NT2/D1 (cell line): ENCODE data around the gene PDE6A.

ENCODE experiments used
- DNase-seq: peaks from one replicate; pipeline ENCODE4 v3.0.0-alpha.2; 2011; ENCODE audit warnings: low read depth, low spot score
- H3K27me3 ChIP-seq: 2 replicates; pipeline ENCODE4 v1.6.0; 2011; ENCODE audit warnings: mild to moderate bottlenecking; ENCODE audit not compliant: insufficient read length, insufficient read depth
- H3K36me3 ChIP-seq: 2 replicates; pipeline ENCODE4 v1.6.1; 2011; ENCODE audit warnings: mild to moderate bottlenecking, low read length, mixed read lengths; ENCODE audit not compliant: insufficient read depth, insufficient read length
- H3K4me1 ChIP-seq: 2 replicates; pipeline ENCODE4 v1.5.1; 2011; ENCODE audit not compliant: insufficient read depth, insufficient read length
- H3K4me3 ChIP-seq: 2 replicates; pipeline ENCODE4 v1.5.1; 2011; ENCODE audit warnings: low read depth; ENCODE audit not compliant: insufficient read length
- H3K9ac ChIP-seq: 2 replicates; pipeline ENCODE4 v1.6.0; 2011; ENCODE audit warnings: low read depth; ENCODE audit not compliant: insufficient read length
- H3K9me3 ChIP-seq: 2 replicates; pipeline ENCODE4 v1.5.1; 2011; ENCODE audit warnings: mild to moderate bottlenecking, low read length; ENCODE audit not compliant: insufficient read depth
- SUZ12 ChIP-seq: IDR thresholded peaks from 2 replicates; pipeline ENCODE4 v1.6.1; 2011; ENCODE audit not compliant: insufficient read length, insufficient read depth; ENCODE audit errors: extremely low read depth
- YY1 ChIP-seq: IDR thresholded peaks from 2 replicates; pipeline ENCODE4 v1.6.1; 2011; ENCODE audit not compliant: insufficient read length, insufficient read depth
- ZNF274 ChIP-seq: IDR thresholded peaks from 2 replicates; pipeline ENCODE4 v1.6.1; 2011; ENCODE audit warnings: mild to moderate bottlenecking, low read depth, low read length

The PDE6A gene

DNA sequence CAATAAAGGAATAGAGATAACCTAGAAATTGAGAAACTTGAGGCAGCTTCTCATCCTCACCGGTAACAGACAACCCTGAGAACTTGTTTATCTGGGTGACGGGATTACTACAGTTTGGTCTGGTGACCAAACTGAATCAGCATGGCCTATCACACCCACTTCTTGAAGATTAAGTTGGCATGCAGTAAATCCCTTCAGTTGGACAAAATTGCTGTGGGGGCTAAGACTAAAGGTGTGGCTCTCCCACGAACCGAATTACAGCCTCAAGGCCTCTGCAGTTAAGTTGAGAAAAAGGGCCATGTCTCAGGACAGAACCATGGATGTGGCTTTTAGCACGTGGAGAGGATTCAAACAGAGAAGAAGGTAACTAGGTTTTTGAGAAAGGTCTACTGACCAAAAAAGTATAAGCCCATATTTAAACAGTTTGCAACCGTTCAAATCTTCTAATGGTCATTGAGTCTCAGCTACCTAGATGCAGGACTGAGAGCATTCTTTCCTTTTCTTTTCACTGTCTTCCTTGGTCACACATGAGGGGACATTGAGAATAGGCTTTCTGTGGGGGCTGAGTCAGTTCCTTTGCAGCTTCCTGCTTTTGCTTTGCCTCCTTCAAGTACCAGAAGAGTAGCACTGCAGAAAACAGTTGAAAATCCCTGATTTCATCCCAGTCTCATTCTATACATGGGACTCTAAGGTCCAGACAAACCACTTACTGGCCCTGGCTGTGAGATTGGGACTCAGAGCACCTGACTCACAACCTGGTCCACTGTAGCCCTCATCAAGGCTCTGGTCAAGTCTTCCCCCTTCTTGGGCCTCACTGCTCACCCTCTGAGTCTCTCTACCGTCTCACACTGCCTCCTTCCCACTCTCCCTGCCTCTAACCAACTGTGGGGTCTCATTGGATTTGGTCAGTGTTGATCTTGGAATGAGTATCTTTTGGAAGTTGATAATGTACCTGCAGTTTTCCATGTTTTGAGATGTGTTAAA, 30.9 kb downstream of the PDE6A start:
- Histone ChIP-seq H3K9ac (no peak overlapping the region), H3K4me3 (no peak overlapping the region), H3K27me3 (no peaks in the 10 kb centered on the region), H3K4me1 (peaks cover 4% of the 10 kb centered on the region), H3K9me3 (no peaks in the 10 kb centered on the region), H3K36me3 (no peaks in the 10 kb centered on the region)
- no peak for DNase-seq
- TF ChIP-seq ZNF274 (no peak), YY1 (no peak), SUZ12 (no peak)

DNA sequence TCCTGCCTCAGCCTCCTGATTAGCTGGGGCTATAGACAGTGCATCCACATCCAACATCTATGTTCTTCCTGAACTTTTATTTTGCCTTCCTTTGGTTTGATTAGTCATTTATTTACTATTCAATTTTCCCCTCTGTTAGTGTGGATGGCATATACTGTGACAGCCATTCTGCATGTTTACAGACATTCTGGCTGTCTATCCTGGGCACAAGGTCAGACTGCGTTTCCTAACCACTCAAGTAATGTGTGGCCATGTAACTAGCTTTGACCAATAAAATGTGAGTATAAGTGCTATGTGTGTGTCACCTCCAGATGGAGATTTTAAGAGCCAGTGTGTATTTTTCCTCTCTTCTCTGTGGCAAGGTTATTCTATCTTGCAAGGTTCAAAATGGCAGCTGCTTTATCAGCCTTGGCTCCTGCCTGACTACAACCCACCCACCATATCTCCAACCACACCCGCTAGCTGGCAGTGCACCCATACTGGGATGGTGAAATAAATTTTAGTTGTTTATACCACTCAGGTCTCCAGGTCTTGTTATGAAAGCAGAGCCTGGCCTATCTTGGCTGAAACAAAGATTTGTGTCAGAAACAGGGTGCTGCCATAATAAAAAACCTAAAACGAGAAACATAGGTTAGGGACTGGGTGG, 32.2 kb downstream of the PDE6A start:
- Histone ChIP-seq H3K9ac (no peak overlapping the region), H3K27me3 (no peaks in the 10 kb centered on the region), H3K9me3 (no peaks in the 10 kb centered on the region), H3K36me3 (no peaks in the 10 kb centered on the region), H3K4me1 (peaks cover 4% of the 10 kb centered on the region), H3K4me3 (no peak overlapping the region)
- no peak for TF ChIP-seq YY1
- no peak for TF ChIP-seq SUZ12
- TF ChIP-seq ZNF274, result no peak
- no peak for DNase-seq

- no peak for DNase-seq
- Histone ChIP-seq H3K36me3 (no peaks in the 10 kb centered on the region), H3K9ac (no peak overlapping the region), H3K4me1 (peaks cover 4% of the 10 kb centered on the region), H3K27me3 (no peaks in the 10 kb centered on the region), H3K9me3 (no peaks in the 10 kb centered on the region), H3K4me3 (no peak overlapping the region)
- TF ChIP-seq SUZ12 (no peak), YY1 (no peak), ZNF274 (no peak)
Observed at GRCh38 chr5:149911031-149911430, 33.6 kb downstream of the PDE6A start.

GRCh38 chr5:149907828-149908227, 36.8 kb downstream of the PDE6A start:
- no peak for DNase-seq

DNA sequence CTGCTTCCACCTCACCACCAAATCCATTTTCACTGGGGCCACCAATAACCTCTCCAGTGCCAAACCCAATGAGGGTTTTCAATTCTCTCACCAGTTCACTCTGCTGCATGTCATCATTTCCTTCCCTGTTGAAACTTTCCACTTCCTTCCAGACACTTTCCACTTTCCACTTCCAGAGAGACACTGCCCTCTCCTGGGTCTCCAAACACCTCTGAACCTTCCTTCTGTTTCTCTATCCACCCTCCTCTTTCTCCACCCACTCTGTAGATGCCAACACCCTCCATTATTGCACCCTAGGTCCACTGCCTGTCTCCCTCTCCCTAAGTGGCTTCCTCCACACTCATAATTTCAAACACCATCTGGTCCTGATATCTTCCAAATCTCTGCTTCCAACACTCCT, 39.6 kb downstream of the PDE6A start:
- no peak for TF ChIP-seq ZNF274
- no peak for TF ChIP-seq YY1
- no peak for TF ChIP-seq SUZ12
- H3K36me3 ChIP-seq, result no peaks in the 10 kb centered on the region
- H3K4me3 ChIP-seq, result no peak overlapping the region
- H3K4me1 ChIP-seq, result no peaks in the 10 kb centered on the region
- H3K27me3 ChIP-seq, result no peaks in the 10 kb centered on the region
- no peaks in the 10 kb centered on the region for H3K9me3 ChIP-seq
- no peak overlapping the region for H3K9ac ChIP-seq
- no peak for DNase-seq

More at GRCh38 chr5:149907828-149908227, 36.8 kb downstream of the PDE6A start:
- Histone ChIP-seq H3K9me3 (no peaks in the 10 kb centered on the region), H3K27me3 (no peaks in the 10 kb centered on the region), H3K36me3 (no peaks in the 10 kb centered on the region), H3K4me1 (no peaks in the 10 kb centered on the region), H3K4me3 (no peak overlapping the region), H3K9ac (no peak overlapping the region)
- TF ChIP-seq SUZ12 (no peak), YY1 (no peak), ZNF274 (no peak)

- no peak for DNase-seq
- no peak for TF ChIP-seq YY1
- no peak for TF ChIP-seq SUZ12
- TF ChIP-seq ZNF274, result no peak
- no peaks in the 10 kb centered on the region for H3K4me1 ChIP-seq
- no peaks in the 10 kb centered on the region for H3K36me3 ChIP-seq
- H3K27me3 ChIP-seq, result no peaks in the 10 kb centered on the region
- no peaks in the 10 kb centered on the region for H3K9me3 ChIP-seq
- H3K4me3 ChIP-seq, result no peak overlapping the region
- no peak overlapping the region for H3K9ac ChIP-seq
Observed at GRCh38 chr5:149904293-149904886, 40.2 kb downstream of the PDE6A start.

GRCh38 chr5:149903404-149903803, 41.2 kb downstream of the PDE6A start:
- no peaks in the 10 kb centered on the region for H3K4me1 ChIP-seq
- no peak for DNase-seq
- no peak overlapping the region for H3K9ac ChIP-seq
- TF ChIP-seq YY1 (no peak), ZNF274 (no peak), SUZ12 (no peak)
- H3K27me3 ChIP-seq, result no peaks in the 10 kb centered on the region
- H3K9me3 ChIP-seq, result no peaks in the 10 kb centered on the region
- no peak overlapping the region for H3K4me3 ChIP-seq
- no peaks in the 10 kb centered on the region for H3K36me3 ChIP-seq
